GM12891 (cell line): ENCODE results near the gene TLK2.

Experiments used
- PAX5 ChIP-seq: IDR thresholded peaks from 2 replicates; pipeline ENCODE4 v1.6.1; 2011; ENCODE audit warnings: low read length, moderate library complexity, mild to moderate bottlenecking; ENCODE audit not compliant: insufficient read depth, severe bottlenecking
- POLR2A ChIP-seq: IDR thresholded peaks from 2 replicates; pipeline ENCODE4 v1.6.1; 2011; ENCODE audit warnings: low read depth, low read length, control low read depth
- POLR2AphosphoS5 ChIP-seq: IDR thresholded peaks from 2 replicates; pipeline ENCODE4 v1.6.1; 2011; ENCODE audit warnings: low read depth, low read length, control low read depth
- POU2F2 ChIP-seq: IDR thresholded peaks from 2 replicates; pipeline ENCODE4 v1.6.1; 2011; ENCODE audit warnings: low read depth, mild to moderate bottlenecking, control low read depth, low read length, moderate library complexity
- SPI1 ChIP-seq: IDR thresholded peaks from 2 replicates; pipeline ENCODE4 v1.6.1; 2011; ENCODE audit warnings: low read depth, low read length, control low read depth
- TAF1 ChIP-seq: IDR thresholded peaks from 2 replicates; pipeline ENCODE4 v1.6.1; 2011; ENCODE audit warnings: low read depth, low read length, control low read depth

- TF ChIP-seq POLR2AphosphoS5: no peak
- TF ChIP-seq POLR2A: no peak
- no peak for TF ChIP-seq TAF1
- TF ChIP-seq PAX5: no peak
- TF ChIP-seq SPI1: no peak
- no peak for TF ChIP-seq POU2F2
Observed at GRCh38 chr17:62655656-62656055, 177.0 kb downstream of the TLK2 start.
